Activated CD8-positive, alpha-beta T cell treated with anti-CD3 and anti-CD28 coated beads, Interleukin-2, amount 10 ng/mL, durations not matched to agents 7 days and 5 days (primary cell): ENCODE measurements around the gene SSUH2. TPM values are rescaled to one million over a fixed set of nuclear protein-coding genes. Genes with fewer than 3 reads are reported as not detected.
"Not testable (repeated sequence)": the region's sequence is repeated elsewhere in the genome, so short reads cannot be mapped to it uniquely, and the experiment has no call there.

Experiments used
- ATAC-seq: fragments of 150-1000 bp; cut with Tn5 transposase; one replicate; pipeline ENCODE4 v1.10.0; 2021; ENCODE audit warnings: moderate library complexity
- CTCF ChIA-PET: fragments of 350-600 bp; sonication (Branson Sonifier 250); formaldehyde crosslinking; loops from one replicate; lab custom pipeline; 2021; ENCODE audit warnings: antibody characterized with exemption; lab: Charles Lee
- POLR2A ChIA-PET: fragments of 350-600 bp; sonication (Branson Sonifier 250); formaldehyde crosslinking; loops from one replicate; lab custom pipeline; 2021; ENCODE audit warnings: antibody characterized with exemption; lab: Charles Lee
- DNase-seq: peaks from one replicate; pipeline ENCODE4 v3.0.0-alpha.2; 2020
- H3K27ac Mint-ChIP-seq: one replicate; pipeline ENCODE4 v1.8.0; 2021; ENCODE audit warnings: mild to moderate bottlenecking, mixed read lengths
- H3K27me3 Mint-ChIP-seq: one replicate; pipeline ENCODE4 v1.8.0; 2021; ENCODE audit warnings: low read depth, mixed read lengths
- H3K36me3 Mint-ChIP-seq: one replicate; pipeline ENCODE4 v1.8.0; 2021; ENCODE audit warnings: low read depth, mixed read lengths
- H3K4me1 Mint-ChIP-seq: one replicate; pipeline ENCODE4 v1.8.0; 2021; ENCODE audit warnings: low read depth, mixed read lengths
- H3K4me3 Mint-ChIP-seq: one replicate; pipeline ENCODE4 v1.8.0; 2021; ENCODE audit warnings: mild to moderate bottlenecking, mixed read lengths
- H3K9me3 Mint-ChIP-seq: one replicate; pipeline ENCODE4 v1.8.0; 2022; ENCODE audit warnings: mixed read lengths; ENCODE audit not compliant: insufficient read depth
- total RNA-seq, 2 experiments: library from RNA; stranded (reverse); gene quantifications; one replicate each; pipeline ENCODE4 v1.2.3, GENCODE V29; 2021

SSUH2 gene
- total RNA-seq, 2 experiments from 2014 or later = 0.26 TPM; not detected in 1

DNA sequence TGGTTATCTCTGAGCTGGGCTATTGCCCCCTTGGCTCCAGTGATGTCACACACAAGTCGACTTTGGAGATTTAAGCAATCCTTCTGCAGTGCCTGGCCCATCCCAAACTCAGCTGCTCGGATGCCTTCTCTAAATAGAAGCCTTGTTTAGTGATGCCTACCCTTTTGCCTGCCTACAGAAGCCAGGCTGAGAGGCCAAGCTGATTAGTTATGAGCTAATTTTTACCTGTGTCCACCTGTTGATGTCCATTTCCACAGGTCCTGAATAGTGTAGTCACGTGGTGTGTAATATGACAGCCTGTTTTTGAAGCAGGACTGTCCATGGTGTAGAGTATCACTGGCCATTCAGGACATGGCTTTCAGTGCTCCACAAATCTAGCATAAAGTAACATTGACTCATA lies 45.5 kb downstream of the SSUH2 start:
- Mint-ChIP-seq H3K4me3 (no peak overlapping the region), H3K27me3 (no peaks in the 10 kb centered on the region), H3K27ac (no peak overlapping the region), H3K36me3 (no peaks in the 10 kb centered on the region), H3K9me3 (no peaks in the 10 kb centered on the region), H3K4me1 (no peaks in the 10 kb centered on the region)
- DNase-seq (no peak), ATAC-seq (no peak)
- CTCF ChIA-PET = no interaction called here
- POLR2A ChIA-PET = no interaction called here

DNA sequence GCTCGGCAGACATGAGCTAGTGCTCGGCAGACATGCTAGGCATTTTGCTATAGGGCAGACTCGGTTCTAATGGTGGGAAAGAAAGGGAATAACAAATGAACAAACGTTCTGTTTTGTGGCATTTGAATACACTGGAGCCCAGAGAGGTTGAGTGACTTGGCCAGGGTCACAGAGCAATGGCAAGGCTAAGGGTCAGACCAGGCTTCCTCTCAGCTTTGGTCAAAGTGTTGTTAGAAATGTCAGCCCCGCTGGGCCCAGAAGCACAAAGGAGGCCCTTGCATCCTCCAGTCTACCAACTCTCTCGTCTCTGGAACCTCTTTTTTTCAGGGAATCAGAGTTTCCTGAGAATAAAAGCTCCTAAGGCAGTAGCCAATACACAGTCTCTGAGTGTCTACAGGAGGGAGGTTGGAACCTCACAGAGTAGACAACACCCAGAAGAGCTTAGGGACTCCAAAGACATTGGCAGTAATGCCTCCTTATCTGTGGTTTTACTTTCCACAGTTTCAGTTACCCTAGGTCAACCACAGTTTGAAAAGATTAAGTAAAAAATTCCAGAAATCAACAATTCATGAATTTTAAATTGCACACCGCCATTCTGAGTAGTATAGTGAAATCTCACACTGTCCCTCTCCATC lies 47.3 kb downstream of the SSUH2 start:
- no peaks in the 10 kb centered on the region for H3K27me3 Mint-ChIP-seq
- ChIA-PET CTCF (no interaction called here), POLR2A (no interaction called here)
- H3K4me1 Mint-ChIP-seq = no peaks in the 10 kb centered on the region
- no peak for DNase-seq
- H3K36me3 Mint-ChIP-seq = no peaks in the 10 kb centered on the region
- no peak overlapping the region for H3K27ac Mint-ChIP-seq
- ATAC-seq = no peak
- H3K9me3 Mint-ChIP-seq = no peaks in the 10 kb centered on the region
- H3K4me3 Mint-ChIP-seq = no peak overlapping the region

GRCh38 chr3:8596321-8597218 lies 48.0 kb downstream of the SSUH2 start:
- DNase-seq = no peak
- Mint-ChIP-seq H3K9me3 (no peaks in the 10 kb centered on the region), H3K4me3 (no peak overlapping the region), H3K27me3 (no peaks in the 10 kb centered on the region), H3K4me1 (no peaks in the 10 kb centered on the region), H3K27ac (no peak overlapping the region), H3K36me3 (no peaks in the 10 kb centered on the region)
- CTCF ChIA-PET = no interaction called here
- no peak for ATAC-seq
- POLR2A ChIA-PET = no interaction called here

DNA sequence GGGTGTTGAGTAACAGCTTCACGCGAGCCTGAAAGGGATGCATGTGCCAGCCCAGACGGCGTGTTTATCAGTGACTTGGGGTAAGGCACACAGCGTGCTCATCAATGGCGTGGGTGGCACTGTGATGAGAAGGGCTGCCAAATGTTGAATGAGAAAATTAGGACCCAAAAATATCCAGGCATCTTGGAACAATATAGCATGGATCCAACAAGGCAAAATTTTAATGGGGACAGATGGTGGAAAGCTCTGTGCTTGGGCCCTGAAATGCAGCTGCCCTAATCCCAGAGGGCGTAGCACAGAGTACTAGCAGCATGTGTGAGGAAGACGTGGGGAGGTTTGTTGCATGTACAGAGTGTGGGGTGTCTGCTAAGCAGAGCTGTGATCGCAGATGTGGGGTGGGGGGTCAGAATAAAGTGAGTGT lies 48.9 kb downstream of the SSUH2 start:
- no peaks in the 10 kb centered on the region for H3K27me3 Mint-ChIP-seq
- H3K27ac Mint-ChIP-seq = no peak overlapping the region
- DNase-seq (no peak), ATAC-seq (no peak)
- no peak overlapping the region for H3K4me3 Mint-ChIP-seq
- H3K9me3 Mint-ChIP-seq = no peaks in the 10 kb centered on the region
- ChIA-PET POLR2A (no interaction called here), CTCF (no interaction called here)
- no peaks in the 10 kb centered on the region for H3K36me3 Mint-ChIP-seq
- no peaks in the 10 kb centered on the region for H3K4me1 Mint-ChIP-seq

DNA sequence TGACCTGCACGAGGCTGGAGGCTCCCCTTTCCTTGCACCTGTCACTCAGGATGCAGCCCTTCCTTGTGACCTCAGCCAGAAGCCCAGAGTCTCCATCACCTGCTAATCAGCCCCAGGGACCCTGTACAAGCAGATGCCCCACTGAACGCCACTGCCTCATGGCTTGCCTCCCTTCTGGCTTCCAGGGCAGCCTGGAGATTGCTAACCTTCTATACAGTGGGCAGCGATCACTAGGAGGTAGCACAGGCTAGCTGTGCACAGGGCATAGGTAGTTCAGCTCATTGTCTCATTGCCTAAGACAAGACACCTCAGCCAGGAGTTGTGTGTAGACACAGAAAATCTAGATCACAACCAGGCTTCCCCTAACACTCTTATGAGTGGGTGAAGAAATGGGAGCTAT lies 49.3 kb downstream of the SSUH2 start:
- no peaks in the 10 kb centered on the region for H3K27me3 Mint-ChIP-seq
- ChIA-PET CTCF (no interaction called here), POLR2A (no interaction called here)
- no peak overlapping the region for H3K27ac Mint-ChIP-seq
- H3K4me3 Mint-ChIP-seq = no peak overlapping the region
- no peaks in the 10 kb centered on the region for H3K4me1 Mint-ChIP-seq
- H3K36me3 Mint-ChIP-seq = no peaks in the 10 kb centered on the region
- ATAC-seq (no peak), DNase-seq (no peak)
- no peaks in the 10 kb centered on the region for H3K9me3 Mint-ChIP-seq

- ATAC-seq (no peak), DNase-seq (no peak)
- no peaks in the 10 kb centered on the region for H3K4me1 Mint-ChIP-seq
- H3K4me3 Mint-ChIP-seq = no peak overlapping the region
- no peaks in the 10 kb centered on the region for H3K27me3 Mint-ChIP-seq
- no peaks in the 10 kb centered on the region for H3K9me3 Mint-ChIP-seq
- CTCF ChIA-PET = no interaction called here
- no peak overlapping the region for H3K27ac Mint-ChIP-seq
- no peaks in the 10 kb centered on the region for H3K36me3 Mint-ChIP-seq
- POLR2A ChIA-PET = no interaction called here
Observed at GRCh38 chr3:8593021-8593827, 51.4 kb downstream of the SSUH2 start.

GRCh38 chr3:8589880-8590556 lies 54.6 kb downstream of the SSUH2 start:
- Mint-ChIP-seq H3K4me1 (no peaks in the 10 kb centered on the region), H3K27ac (no peak overlapping the region), H3K9me3 (no peaks in the 10 kb centered on the region), H3K27me3 (no peaks in the 10 kb centered on the region), H3K36me3 (no peaks in the 10 kb centered on the region), H3K4me3 (no peak overlapping the region)
- ChIA-PET CTCF (no interaction called here), POLR2A (no interaction called here)
- no peak for DNase-seq
- ATAC-seq = no peak

- H3K27me3 Mint-ChIP-seq = no peaks in the 10 kb centered on the region
- ATAC-seq (no peak), DNase-seq (no peak)
- no peak overlapping the region for H3K4me3 Mint-ChIP-seq
- ChIA-PET POLR2A (no interaction called here), CTCF (no interaction called here)
- H3K9me3 Mint-ChIP-seq = no peaks in the 10 kb centered on the region
- H3K4me1 Mint-ChIP-seq = no peaks in the 10 kb centered on the region
- H3K27ac Mint-ChIP-seq = no peak overlapping the region
- no peaks in the 10 kb centered on the region for H3K36me3 Mint-ChIP-seq
Observed at GRCh38 chr3:8584661-8585060, 59.9 kb downstream of the SSUH2 start.

GRCh38 chr3:8581806-8582445 lies 62.7 kb downstream of the SSUH2 start:
- Mint-ChIP-seq H3K36me3 (no peaks in the 10 kb centered on the region), H3K27ac (no peak overlapping the region), H3K4me3 (no peak overlapping the region), H3K27me3 (no peaks in the 10 kb centered on the region), H3K9me3 (no peaks in the 10 kb centered on the region), H3K4me1 (no peaks in the 10 kb centered on the region)
- DNase-seq (no peak), ATAC-seq (no peak)
- CTCF ChIA-PET = no interaction called here
- POLR2A ChIA-PET = no interaction called here

DNA sequence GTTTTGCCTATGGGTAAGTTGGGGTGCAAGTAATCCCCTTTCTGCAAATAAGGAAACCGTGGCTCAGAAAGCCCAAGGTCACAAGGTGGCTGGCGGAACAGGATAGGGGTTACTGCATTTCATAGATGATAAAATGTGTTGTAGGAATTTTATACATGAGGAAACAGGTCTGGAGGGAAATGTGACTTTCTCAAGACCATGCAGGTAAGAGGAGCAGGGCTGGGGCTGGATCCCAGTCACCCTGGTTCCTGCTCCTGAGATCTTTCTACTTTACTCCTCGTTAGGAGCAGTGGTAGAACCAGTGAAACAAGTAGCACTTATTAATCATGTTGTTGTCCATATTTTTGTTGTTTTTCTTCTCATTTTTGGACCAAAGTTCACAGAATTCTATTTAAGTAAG lies 63.2 kb downstream of the SSUH2 start:
- Mint-ChIP-seq H3K4me1 (no peaks in the 10 kb centered on the region), H3K36me3 (no peaks in the 10 kb centered on the region), H3K27ac (no peak overlapping the region), H3K9me3 (no peaks in the 10 kb centered on the region), H3K4me3 (no peak overlapping the region), H3K27me3 (no peaks in the 10 kb centered on the region)
- DNase-seq (no peak), ATAC-seq (no peak)
- POLR2A ChIA-PET = no interaction called here
- CTCF ChIA-PET = no interaction called here

DNA sequence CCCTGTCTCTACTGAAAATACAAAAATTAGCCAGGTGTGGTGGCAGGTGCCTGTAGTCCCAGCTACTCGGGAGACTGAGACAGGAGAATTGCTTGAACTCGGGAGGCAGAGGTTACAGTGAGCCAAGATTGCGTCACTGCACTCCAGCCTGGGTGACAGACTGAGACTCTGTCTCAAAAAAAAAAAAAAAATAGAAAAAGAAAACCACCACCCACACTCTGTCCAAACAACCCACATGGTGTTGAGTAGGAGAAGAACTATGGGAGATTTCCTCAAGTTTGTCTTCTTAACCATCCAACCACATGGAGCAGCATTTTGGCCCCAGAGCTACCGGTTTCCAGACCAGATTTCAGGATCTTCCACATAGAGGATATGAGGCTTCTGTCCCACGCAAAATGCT lies 64.2 kb downstream of the SSUH2 start:
- POLR2A ChIA-PET, H3K4me1 Mint-ChIP-seq, H3K36me3 Mint-ChIP-seq, H3K27me3 Mint-ChIP-seq, H3K4me3 Mint-ChIP-seq, H3K9me3 Mint-ChIP-seq, ATAC-seq, DNase-seq, H3K27ac Mint-ChIP-seq, CTCF ChIA-PET: not testable (repeated sequence)
